HG02623 (cell line): Measurements from ENCODE around the gene TRIM24.

Experiments
- ATAC-seq: cut with Tn5 transposase; IDR thresholded peaks from one replicate; pipeline ENCODE4 v1.9.1; 2021; ENCODE audit warnings: moderate library complexity; ENCODE audit not compliant: unreplicated experiment

Gene TRIM24

DNA sequence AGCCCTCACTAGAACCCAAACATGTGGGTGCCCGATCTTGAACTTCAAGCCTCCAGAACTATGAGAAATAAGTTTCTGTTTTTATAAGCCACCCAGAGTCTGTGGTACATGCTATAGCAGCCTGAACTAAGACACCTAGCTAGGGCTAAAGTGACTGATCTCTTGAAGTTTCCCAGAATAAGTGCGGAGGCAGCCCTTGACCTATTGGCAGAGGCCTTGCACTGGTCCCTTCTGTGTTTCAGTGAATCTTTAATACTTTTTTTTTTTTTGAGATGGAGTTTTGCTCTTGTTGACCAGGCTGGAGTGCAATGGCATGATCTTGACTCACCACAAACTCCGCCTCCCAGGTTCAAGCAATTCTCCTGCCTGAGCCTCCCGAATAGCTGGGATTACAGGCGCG lies 156.0 kb downstream of the TRIM24 start:
- ATAC-seq, result no peak

DNA sequence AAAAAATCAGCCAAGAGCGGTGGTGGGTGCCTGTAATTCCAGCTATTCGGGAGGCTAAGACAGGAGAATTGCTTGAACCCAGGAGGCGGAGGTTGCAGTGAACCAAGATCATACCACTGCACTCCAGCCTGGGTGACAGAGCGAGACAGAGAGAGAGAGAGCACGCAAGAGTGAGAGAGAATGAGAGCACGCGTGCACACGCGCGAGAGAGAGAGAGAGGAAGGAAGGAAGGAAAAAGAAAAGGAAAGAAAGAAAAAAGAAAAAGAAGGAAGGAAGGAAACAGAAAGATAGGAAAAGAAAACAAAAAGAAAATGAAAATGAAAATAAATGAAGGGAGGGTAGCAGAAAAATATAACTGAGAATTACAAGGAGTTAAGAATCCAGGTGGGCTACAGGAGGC lies 158.4 kb downstream of the TRIM24 start:
- ATAC-seq, result no peak

DNA sequence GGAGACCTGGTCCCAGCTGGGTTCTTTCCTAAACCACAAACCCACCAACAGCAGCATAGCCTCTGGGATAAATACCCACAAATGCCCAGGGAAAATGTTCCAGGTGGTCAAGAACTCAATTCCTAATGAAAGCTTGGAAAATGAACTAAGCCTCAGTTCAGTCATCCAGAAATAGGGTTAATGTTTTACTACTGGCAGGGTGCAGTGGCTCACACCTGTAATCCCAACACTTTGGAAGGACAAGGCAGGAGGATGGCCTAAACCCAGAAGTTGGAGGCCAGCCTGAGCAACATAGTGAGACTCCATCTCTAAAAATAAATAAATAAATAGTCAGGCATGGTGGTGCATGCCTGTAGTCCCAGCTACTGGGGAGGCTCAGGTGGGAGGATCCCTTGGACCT lies 158.9 kb downstream of the TRIM24 start:
- ATAC-seq, result no peak

DNA sequence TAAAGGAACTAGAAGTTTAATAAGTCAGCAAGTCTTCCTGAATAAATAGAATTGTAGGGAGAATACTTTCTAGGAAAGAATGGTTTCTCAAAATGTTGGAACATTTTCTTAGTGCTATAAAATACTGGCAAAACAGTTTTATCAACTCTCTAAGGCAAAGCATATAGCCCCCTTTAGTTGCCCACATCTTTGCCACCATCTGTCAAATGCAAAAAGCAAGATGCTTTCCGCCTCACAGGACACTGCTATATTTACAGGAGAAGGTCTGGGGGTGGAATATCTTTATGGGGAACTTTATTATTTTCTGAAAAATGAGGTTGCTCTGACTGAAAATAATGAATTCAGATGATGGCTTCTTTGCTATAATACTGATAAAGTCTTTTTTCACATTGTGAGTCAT lies 162.8 kb downstream of the TRIM24 start:
- ATAC-seq, result no peak

DNA sequence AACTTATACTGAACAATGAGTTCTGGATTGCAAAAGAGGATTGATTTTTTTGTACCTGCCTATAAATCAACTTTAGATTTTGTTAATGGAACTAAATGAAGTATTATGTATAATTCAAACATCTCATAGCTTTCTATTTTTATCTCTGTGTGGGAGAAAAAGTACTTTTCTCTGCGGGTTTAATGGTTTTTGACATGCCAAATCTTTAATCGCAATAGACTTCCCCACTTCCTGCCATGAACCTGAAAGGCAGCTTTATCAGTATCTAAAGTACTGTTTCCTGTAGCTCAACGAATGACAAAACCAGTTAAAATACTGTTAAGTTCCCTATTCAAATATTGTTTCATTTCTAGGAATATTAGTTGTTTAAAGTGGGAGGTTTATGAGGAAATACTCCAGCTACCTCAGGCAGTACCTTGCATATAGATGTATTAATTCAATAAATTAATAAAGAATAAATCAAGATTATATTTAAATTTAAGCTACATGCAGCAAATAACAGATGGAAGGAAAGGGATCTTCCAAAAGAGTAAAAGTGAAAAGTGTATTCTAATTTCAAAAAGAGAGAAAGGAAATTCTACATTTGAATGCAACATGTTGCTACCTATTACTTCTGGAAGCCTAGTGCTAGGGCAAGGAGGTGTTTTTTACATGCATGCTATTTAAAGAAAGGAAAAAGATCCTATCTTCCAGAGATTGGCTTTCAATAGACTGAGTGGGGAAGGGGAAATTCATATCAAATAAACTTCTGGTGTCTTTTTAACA lies 165.2 kb downstream of the TRIM24 start:
- no peak for ATAC-seq

DNA sequence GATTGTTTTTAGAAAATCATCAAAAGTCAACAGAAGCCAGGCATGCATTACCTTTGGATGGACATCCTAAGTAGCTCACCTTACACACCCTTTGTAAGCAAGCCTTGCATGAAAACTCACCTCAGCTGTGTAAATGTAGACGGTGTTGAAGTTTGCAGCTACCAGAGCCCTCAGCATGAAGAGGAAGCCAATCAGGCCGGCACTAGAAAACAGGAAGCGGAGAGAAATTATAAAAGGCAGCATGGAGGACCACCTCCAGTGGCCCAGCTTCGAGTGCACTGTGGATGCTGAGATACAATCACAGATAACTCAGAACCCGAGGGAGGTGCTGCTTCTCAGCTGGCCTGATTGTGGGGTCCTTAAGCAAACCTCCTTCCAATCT lies 165.8 kb downstream of the TRIM24 start:
- ATAC-seq, result no peak

DNA sequence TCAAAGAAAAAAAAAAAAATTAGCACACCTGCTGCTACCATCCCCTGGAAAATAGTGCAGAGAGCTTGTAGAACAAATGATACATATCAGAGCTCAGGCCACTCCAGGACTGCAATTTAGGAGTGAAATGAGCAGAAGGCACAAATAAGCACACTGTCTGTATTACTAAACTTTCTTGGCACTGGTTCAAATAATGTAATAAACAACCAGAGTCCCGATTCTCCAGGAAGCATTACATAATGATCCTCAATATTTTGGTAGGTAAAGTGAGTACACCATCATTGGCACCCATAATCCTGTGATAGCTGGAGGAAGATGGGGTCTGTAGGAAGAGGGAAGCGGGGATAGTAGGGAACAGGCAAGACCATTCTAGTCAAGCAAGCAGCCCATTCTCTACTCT lies 166.8 kb downstream of the TRIM24 start:
- no peak for ATAC-seq

GRCh38 chr7:138627361-138627760 lies 167.3 kb downstream of the TRIM24 start:
- no peak for ATAC-seq

- ATAC-seq, result no peak
These were observed 170.1 kb downstream of the TRIM24 start for GRCh38 chr7:138630059-138630610.

DNA sequence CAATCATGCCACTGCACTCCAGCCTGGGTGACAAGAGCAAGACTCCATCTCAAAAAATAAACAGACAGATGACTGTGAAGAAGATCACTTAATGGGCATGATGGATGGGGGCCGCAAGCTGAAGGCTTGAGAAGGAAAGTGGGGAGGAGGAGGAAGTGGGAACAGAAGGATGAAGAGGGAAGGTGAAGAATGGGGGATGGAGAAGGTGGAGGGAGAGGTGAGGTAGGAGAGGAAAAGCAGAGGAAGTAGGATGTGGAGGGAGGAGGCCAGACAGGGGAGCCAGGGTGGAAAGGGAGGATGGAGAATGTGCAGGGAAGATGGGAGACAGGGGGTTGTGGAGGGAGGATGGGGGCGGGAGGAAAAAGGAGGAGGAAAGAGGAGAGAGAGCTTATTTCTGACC lies 172.3 kb downstream of the TRIM24 start:
- ATAC-seq, result no peak

DNA sequence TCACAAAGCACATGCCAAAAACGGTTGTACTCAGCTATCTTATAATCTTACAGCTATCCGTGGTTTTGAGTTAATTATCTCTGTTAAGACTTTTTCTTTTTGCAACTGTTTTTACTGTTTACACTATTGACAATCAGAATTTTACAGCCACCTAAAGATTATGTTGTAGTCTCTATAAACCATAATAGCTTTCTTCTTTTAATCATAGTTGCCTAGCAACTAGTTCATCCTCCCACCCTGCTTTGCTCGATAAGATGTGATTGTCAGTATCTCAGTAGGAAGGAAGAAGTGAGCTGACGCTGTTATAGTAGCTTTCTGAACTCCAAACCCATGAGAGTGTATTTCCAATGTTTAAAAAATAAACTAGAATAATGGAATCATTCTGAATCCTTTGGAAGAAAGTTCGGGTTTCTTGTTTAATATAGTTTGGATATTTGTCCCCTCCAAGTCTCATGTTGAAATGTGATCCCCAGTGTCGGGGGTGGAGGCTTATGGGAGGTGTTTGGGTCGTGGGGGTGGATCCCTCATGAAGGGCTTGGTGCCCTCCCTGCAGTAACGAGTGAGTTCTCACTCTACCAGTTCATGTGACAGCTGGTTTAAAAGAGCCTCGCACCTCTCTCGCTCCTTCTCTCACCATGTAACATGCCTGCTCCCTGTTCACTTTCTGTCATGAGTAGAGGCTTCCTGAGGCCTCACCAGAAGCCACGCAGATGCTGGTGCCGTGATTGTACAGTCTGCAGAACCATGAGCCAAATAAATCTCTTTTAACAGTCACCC lies 173.0 kb downstream of the TRIM24 start:
- ATAC-seq, result no peak
